GM12875 (cell line): Measurements from ENCODE around the gene RBP5.

ENCODE experiments used
- H3K4me3 ChIP-seq: one replicate; pipeline ENCODE4 v1.5.1; 2011; ENCODE audit warnings: low read depth, low read length, control low read depth
- CTCF ChIP-seq: IDR thresholded peaks from 2 replicates; pipeline ENCODE4 v1.5.1; 2011; ENCODE audit warnings: low read depth, mild to moderate bottlenecking, control low read depth, inconsistent platforms, low read length, moderate library complexity, borderline replicate concordance; ENCODE audit not compliant: insufficient read depth

RBP5 gene

GRCh38 chr12:7116196-7116595 lies 12.5 kb downstream of the RBP5 start:
- TF ChIP-seq CTCF: no peak
- no peak overlapping the region for H3K4me3 ChIP-seq

GRCh38 chr12:7114851-7115250 lies 13.8 kb downstream of the RBP5 start:
- H3K4me3 ChIP-seq: no peak overlapping the region
- no peak for TF ChIP-seq CTCF

GRCh38 chr12:7114008-7114407 lies 14.7 kb downstream of the RBP5 start:
- H3K4me3 ChIP-seq: no peak overlapping the region
- no peak for TF ChIP-seq CTCF

DNA sequence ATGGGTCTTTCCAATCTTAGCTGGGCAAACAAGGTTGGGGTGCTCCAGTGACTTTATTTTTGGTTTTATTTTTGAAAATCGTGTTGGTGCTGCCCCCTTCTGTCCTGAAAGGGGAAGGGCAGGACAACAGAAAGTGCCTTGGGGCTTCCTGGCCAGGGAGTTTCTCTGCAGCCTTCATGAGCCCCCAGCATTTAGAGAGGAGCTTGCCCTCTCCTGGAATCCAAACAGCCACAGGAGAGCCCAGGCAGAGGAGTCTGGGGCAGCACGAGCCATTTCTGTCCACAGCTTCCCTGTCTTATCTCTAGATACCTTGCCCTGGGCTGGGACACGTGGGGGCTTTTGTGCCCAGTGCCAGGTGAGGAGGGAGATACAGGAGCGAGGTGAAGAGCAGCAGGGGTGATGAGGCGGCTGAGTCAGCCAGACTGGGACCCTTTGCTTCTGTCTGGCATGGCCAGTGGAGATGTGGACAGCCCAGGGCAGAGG lies 15.3 kb downstream of the RBP5 start:
- no peak overlapping the region for H3K4me3 ChIP-seq
- peak; percentile 75 for TF ChIP-seq CTCF

DNA sequence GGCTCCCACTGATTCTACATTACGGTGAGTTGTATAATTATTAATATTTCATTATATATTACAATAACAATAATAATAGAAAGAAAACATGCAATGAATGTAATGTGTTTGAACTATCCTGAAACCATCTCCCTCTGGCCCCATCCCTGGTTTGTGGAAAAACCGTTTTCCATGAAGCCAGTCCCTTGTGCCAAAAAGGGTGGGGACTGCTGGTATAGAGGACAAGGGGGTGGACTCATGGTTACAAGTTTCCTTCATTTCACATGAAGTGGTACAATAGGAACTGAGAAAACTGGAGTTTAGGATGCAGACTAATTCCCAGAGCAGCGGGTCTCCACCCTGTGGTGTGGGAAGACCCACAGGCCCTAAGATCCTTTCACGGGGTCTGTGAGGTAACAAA lies 16.6 kb downstream of the RBP5 start:
- H3K4me3 ChIP-seq: no peak overlapping the region
- TF ChIP-seq CTCF: no peak

- TF ChIP-seq CTCF: no peak
- H3K4me3 ChIP-seq: no peak overlapping the region
Measured at GRCh38 chr12:7110661-7111060, 18.0 kb downstream of the RBP5 start.

DNA sequence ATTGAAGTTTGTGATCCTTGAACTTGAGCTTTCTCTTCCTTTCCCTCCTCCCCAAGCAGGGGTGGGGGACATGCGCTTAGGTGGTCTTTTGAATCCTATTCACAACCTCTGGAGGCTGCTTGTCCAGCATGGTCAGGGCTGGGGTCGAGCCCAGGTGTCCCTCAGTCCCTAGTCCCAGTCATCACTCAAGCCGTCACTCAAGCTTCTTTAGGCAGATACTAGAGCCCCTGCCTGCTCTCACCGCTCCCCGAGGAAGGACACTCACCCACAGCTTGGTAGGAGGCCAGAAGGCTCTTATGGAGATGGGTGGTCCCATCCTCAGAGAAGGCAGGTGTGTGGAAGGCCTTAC lies 19.1 kb downstream of the RBP5 start:
- no peak for TF ChIP-seq CTCF
- H3K4me3 ChIP-seq: peak overlapping the region; percentile 78
